Body of pancreas (tissue), 4 donors: ENCODE results near the gene MSS51.

Experiments
- POLR2A ChIP-seq, 3 donors: fragments of 450-650 bp; IDR thresholded peaks; one replicate each; pipeline ENCODE4 v1.6.1; 2016; ENCODE audit warnings: antibody characterized with exemption in 3 of 3, mild to moderate bottlenecking in 2 of 3
- TF ChIP-seq, protein P1 (sequence below), 7 experiments: fragments of 450-650 bp in 4 of 7; fragments of 200-600 bp in 3 of 7; sonication (generic) in 3 of 7; IDR thresholded peaks; one replicate each; pipeline ENCODE4 v1.5.1; 2016 to 2019; ENCODE audit warnings: antibody characterized with exemption in 7 of 7

DNA sequence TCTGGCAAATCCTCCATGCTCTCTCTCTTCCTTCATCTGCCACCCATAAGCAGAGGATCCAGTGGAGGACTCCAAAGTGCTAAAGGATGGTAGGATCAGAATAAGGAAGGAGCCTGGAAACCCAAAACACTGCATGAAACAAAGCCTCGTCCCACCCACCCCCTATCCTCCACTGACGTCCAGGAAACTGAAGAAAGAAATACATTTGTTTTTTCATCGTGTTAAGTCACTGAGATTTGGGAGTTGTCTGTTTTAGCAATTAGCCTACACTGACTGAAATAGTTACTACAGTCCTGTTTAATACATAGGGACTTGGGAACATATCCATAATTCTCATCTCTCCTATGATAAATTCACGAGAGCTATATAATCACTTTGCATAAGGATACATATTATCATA, 34.3 kb downstream of the MSS51 start:
- TF ChIP-seq, protein P1, sequence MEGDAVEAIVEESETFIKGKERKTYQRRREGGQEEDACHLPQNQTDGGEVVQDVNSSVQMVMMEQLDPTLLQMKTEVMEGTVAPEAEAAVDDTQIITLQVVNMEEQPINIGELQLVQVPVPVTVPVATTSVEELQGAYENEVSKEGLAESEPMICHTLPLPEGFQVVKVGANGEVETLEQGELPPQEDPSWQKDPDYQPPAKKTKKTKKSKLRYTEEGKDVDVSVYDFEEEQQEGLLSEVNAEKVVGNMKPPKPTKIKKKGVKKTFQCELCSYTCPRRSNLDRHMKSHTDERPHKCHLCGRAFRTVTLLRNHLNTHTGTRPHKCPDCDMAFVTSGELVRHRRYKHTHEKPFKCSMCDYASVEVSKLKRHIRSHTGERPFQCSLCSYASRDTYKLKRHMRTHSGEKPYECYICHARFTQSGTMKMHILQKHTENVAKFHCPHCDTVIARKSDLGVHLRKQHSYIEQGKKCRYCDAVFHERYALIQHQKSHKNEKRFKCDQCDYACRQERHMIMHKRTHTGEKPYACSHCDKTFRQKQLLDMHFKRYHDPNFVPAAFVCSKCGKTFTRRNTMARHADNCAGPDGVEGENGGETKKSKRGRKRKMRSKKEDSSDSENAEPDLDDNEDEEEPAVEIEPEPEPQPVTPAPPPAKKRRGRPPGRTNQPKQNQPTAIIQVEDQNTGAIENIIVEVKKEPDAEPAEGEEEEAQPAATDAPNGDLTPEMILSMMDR (IDR thresholded peaks at IDR 0.05), result no peak
- TF ChIP-seq POLR2A (IDR thresholded peaks at IDR 0.05), result no peak
